B cell (primary cell): ENCODE measurements around the gene GPR108. TPM values are rescaled to one million over a fixed set of nuclear protein-coding genes. Genes with fewer than 3 reads are reported as not detected.
"Not testable (repeated sequence)": the region's sequence is repeated elsewhere in the genome, so short reads cannot be mapped to it uniquely, and the experiment has no call there.

Experiments used
- ATAC-seq: fragments of 200-7000 bp; cut with Tn5 transposase; one replicate; pipeline ENCODE4 v1.10.0; 2021; ENCODE audit warnings: low read depth, mild to moderate bottlenecking, moderate number of reproducible peaks, moderate library complexity
- CTCF ChIA-PET: fragments of 350-600 bp; sonication (Branson Sonifier 250); formaldehyde crosslinking; loops from one replicate; lab custom pipeline; 2021; ENCODE audit warnings: antibody characterized with exemption, inconsistent platforms; lab: Charles Lee
- POLR2A ChIA-PET: fragments of 350-600 bp; sonication (Branson Sonifier 250); formaldehyde crosslinking; loops from one replicate; lab custom pipeline; 2021; ENCODE audit warnings: antibody characterized with exemption; lab: Charles Lee
- DNase-seq: peaks from one replicate; pipeline ENCODE4 v3.0.0; 2013
- H2AFZ ChIP-seq: 2 replicates; pipeline ENCODE4 v1.6.1; 2012; ENCODE audit warnings: mild to moderate bottlenecking, low read depth, low read length; ENCODE audit not compliant: insufficient read depth, poor library complexity, severe bottlenecking
- H3K27ac ChIP-seq, 2 donors: 1 replicate in 1 of 2; 2 replicates in 1 of 2; pipeline ENCODE4 v1.5.1; 2012 to 2013; ENCODE audit warnings: low read length in 2 of 2, mild to moderate bottlenecking in 2 of 2, moderate library complexity in 1 of 2
- H3K27me3 ChIP-seq, 4 experiments: fragments of 200-600 bp in 1 of 4; sonication (generic) in 1 of 4; replicated peaks in 1 of 4; 1 replicate in 2 of 4; 2 replicates in 2 of 4; pipeline versions ENCODE4 v1.6.1 to v1.7.0; 2013 to 2016; ENCODE audit warnings: low read length in 3 of 4, mild to moderate bottlenecking in 2 of 4, mixed read lengths in 1 of 4, moderate library complexity in 1 of 4; ENCODE audit not compliant: insufficient read depth in 4 of 4, control insufficient read depth in 3 of 4; ENCODE audit errors: control extremely low read depth in 1 of 4
- H3K36me3 ChIP-seq, 2 experiments: replicated peaks in 1 of 2; 1 replicate in 1 of 2; 2 replicates in 1 of 2; pipeline versions ENCODE4 v1.6.1 to v1.7.1; 2013; ENCODE audit warnings: low read length in 1 of 2; ENCODE audit not compliant: insufficient read depth in 2 of 2, control insufficient read depth in 1 of 2; ENCODE audit errors: control extremely low read depth in 1 of 2, extremely low read depth in 1 of 2
- H3K4me1 ChIP-seq, 2 donors: fragments of 200-600 bp in 1 of 2; sonication (generic) in 1 of 2; 1 replicate in 1 of 2; 2 replicates in 1 of 2; pipeline versions ENCODE4 v1.5.1 to v1.6.1; 2013 to 2017; ENCODE audit warnings: low read length in 2 of 2; ENCODE audit not compliant: control insufficient read depth in 2 of 2, insufficient read depth in 2 of 2
- H3K4me2 ChIP-seq: replicated peaks from 2 replicates; pipeline ENCODE3; 2012; ENCODE audit warnings: mild to moderate bottlenecking, low read depth, low read length; ENCODE audit not compliant: poor library complexity, severe bottlenecking
- H3K4me3 ChIP-seq, 5 experiments: fragments of 200-600 bp in 1 of 5; sonication (generic) in 1 of 5; 1 replicate in 3 of 5; 2 replicates in 2 of 5; pipeline versions ENCODE4 v1.5.1 to v1.7.0; 2011 to 2016; ENCODE audit warnings: low read length in 4 of 5, mild to moderate bottlenecking in 4 of 5, low read depth in 2 of 5, control low read depth in 1 of 5, moderate library complexity in 1 of 5; ENCODE audit not compliant: insufficient read depth in 1 of 5; ENCODE audit errors: control extremely low read depth in 1 of 5, extremely low read depth in 1 of 5
- H3K79me2 ChIP-seq: fragments of 200-600 bp; sonication (generic); one replicate; pipeline ENCODE4 v1.6.0; 2016; ENCODE audit warnings: low read length; ENCODE audit not compliant: control insufficient read depth, insufficient read depth
- H3K9ac ChIP-seq: fragments of 200-600 bp; sonication (generic); 2 replicates; pipeline ENCODE4 v1.6.1; 2017; ENCODE audit warnings: mild to moderate bottlenecking, low read length, moderate library complexity
- H3K9me3 ChIP-seq, 3 donors: one replicate each; pipeline versions ENCODE4 v1.6.1 to v1.7.1; 2013; ENCODE audit warnings: low read length in 2 of 3; ENCODE audit not compliant: control insufficient read depth in 2 of 3, insufficient read depth in 1 of 3; ENCODE audit errors: control extremely low read depth in 1 of 3
- H4K20me1 ChIP-seq: 2 replicates; pipeline ENCODE4 v1.6.0; 2012; ENCODE audit warnings: mild to moderate bottlenecking, low read length; ENCODE audit not compliant: insufficient read depth, control insufficient read depth, poor library complexity, severe bottlenecking
- H3K27ac Mint-ChIP-seq: one replicate; pipeline ENCODE4 v1.8.0; 2021; ENCODE audit warnings: mixed read lengths
- H3K27me3 Mint-ChIP-seq: one replicate; pipeline ENCODE4 v1.8.0; 2021; ENCODE audit warnings: mixed read lengths
- H3K4me1 Mint-ChIP-seq: one replicate; pipeline ENCODE4 v1.8.0; 2021; ENCODE audit warnings: mixed read lengths
- H3K4me3 Mint-ChIP-seq: one replicate; pipeline ENCODE4 v1.8.0; 2021; ENCODE audit warnings: mixed read lengths
- H3K9me3 Mint-ChIP-seq: one replicate; pipeline ENCODE4 v1.8.0; 2022; ENCODE audit warnings: mixed read lengths; ENCODE audit not compliant: insufficient read depth
- EZH2 ChIP-seq: IDR thresholded peaks from 2 replicates; pipeline ENCODE4 v1.6.1; 2012; ENCODE audit warnings: borderline replicate concordance, low read depth, mild to moderate bottlenecking, moderate library complexity, low read length; ENCODE audit not compliant: insufficient read depth, poor library complexity, severe bottlenecking
- WGBS: methylation state at CpG from one replicate; pipeline ENCODE4 v1.1.5; 2013; ENCODE audit warnings: missing lambda C conversion rate; ENCODE audit not compliant: insufficient coverage; 5-methylcytosine and 5-hydroxymethylcytosine counted together
- intact Hi-C: fragments of 100-400 bp; cut with micrococcal nuclease; formaldehyde crosslinking; loops from one replicate; pipeline ENCODE4 v1.10.0; 2022
- polyA plus RNA-seq: library from polyadenylated mRNA; depleted of rRNA; stranded (reverse); fragments of >200 nt; gene quantifications from 2 replicates; pipeline ENCODE4 v1.2.3, GENCODE V29; 2012
- total RNA-seq, 2 donors: library from RNA; stranded (reverse); fragments of 120-200 nt in 1 of 2; gene quantifications; 1 replicate in 1 of 2; 2 replicates in 1 of 2; pipeline versions ENCODE4 v1.2.3 to v1.2.4, GENCODE V29; 2013 to 2022
- TF ChIP-seq, protein P1 (sequence below): fragments of 200-600 bp; IDR thresholded peaks from one replicate; pipeline ENCODE4 v1.8.0; 2022; ENCODE audit warnings: antibody characterized with exemption, mild to moderate bottlenecking

GPR108 gene
- total and polyA plus RNA-seq, 2 donors (not counting 1 experiment from before 2014, with no cell fraction given), result 79.0 to 82.5 TPM

DNA sequence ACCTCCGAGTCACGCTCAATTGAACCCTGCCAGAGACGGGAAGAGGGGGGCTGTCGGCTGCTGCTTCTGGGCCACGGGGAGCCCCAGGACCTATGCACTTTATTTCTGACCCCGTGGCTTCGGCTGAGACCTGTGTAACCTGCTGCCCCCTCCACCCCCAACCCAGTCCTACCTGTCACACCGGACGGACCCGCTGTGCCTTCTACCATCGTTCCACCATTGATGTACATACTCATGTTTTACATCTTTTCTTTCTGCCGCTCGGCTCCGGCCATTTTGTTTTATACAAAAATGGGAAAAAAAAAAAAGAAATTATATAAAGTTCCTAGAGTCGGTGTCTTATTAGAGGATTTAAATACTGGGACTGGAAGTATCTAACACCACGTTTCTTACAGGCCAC is 13.8 kb upstream of the GPR108 start:
- no peaks in the 10 kb centered on the region for H3K9me3 ChIP-seq
- ChIA-PET POLR2A (no interaction called here), CTCF (interaction anchor here (0.6 to 3.8 kb wide), 2 partner anchors 15 to 27 kb away, joined by 3 to 22 read pairs; partner anchors contain the start of gene GPR108)
- no peaks in the 10 kb centered on the region for H3K27me3 ChIP-seq
- Mint-ChIP-seq H3K4me3 (no peak overlapping the region), H3K27me3 (no peaks in the 10 kb centered on the region), H3K9me3 (no peaks in the 10 kb centered on the region), H3K27ac (no peak overlapping the region), H3K4me1 (peaks cover 14% of the 10 kb centered on the region)
- no peak overlapping the region for H3K4me2 ChIP-seq
- H3K4me3 ChIP-seq, result no peak overlapping the region
- ATAC-seq (no peak), DNase-seq (no peak)
- H3K36me3 ChIP-seq, result peaks cover 0 to 39% of the 10 kb centered on the region in 2 experiments
- H3K27ac ChIP-seq, result no peak overlapping the region
- TF ChIP-seq EZH2, result no peak
- TF ChIP-seq, protein P1, sequence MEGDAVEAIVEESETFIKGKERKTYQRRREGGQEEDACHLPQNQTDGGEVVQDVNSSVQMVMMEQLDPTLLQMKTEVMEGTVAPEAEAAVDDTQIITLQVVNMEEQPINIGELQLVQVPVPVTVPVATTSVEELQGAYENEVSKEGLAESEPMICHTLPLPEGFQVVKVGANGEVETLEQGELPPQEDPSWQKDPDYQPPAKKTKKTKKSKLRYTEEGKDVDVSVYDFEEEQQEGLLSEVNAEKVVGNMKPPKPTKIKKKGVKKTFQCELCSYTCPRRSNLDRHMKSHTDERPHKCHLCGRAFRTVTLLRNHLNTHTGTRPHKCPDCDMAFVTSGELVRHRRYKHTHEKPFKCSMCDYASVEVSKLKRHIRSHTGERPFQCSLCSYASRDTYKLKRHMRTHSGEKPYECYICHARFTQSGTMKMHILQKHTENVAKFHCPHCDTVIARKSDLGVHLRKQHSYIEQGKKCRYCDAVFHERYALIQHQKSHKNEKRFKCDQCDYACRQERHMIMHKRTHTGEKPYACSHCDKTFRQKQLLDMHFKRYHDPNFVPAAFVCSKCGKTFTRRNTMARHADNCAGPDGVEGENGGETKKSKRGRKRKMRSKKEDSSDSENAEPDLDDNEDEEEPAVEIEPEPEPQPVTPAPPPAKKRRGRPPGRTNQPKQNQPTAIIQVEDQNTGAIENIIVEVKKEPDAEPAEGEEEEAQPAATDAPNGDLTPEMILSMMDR, result no peak
- H2AFZ ChIP-seq, result no peak overlapping the region
- peaks cover 15% of the 10 kb centered on the region for H3K79me2 ChIP-seq
- H4K20me1 ChIP-seq, result peaks cover 25% of the 10 kb centered on the region
- 96% methylated on average over 12 of the region's 16 CpGs for WGBS
- peaks cover 10 to 18% of the 10 kb centered on the region in 2 donors for H3K4me1 ChIP-seq
- intact Hi-C loops, result loop anchor here (5.0 kb wide), 1 partner anchor 119 kb away; no protein-coding TSS in a partner anchor
- no peak overlapping the region for H3K9ac ChIP-seq

DNA sequence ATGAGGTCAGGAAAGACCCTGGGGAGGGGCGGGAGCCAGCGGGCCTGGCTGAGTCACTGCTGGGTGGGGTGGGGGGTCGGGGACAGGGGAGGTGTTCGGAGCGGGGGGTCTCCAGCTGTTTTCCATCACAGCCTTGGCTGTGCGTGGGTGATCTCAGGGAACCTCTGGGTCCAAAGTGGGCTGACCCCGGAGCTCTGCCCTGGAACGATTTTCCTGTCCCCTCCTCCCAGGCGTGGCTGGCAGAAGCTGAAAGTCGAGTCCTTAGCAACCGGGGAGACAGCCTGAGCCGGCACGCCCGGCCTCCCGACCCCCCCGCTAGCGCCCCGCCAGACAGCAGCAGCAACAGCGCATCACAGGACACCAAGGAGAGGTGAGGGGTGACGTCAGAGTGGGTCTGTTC is 12.7 kb upstream of the GPR108 start:
- no peak for ATAC-seq
- H3K9me3 Mint-ChIP-seq, result no peaks in the 10 kb centered on the region
- no peak overlapping the region for H3K27ac ChIP-seq
- H3K79me2 ChIP-seq, result peaks cover 14% of the 10 kb centered on the region
- H3K4me1 Mint-ChIP-seq, result peaks cover 14% of the 10 kb centered on the region
- no peaks in the 10 kb centered on the region for H3K9me3 ChIP-seq
- H2AFZ ChIP-seq, result no peak overlapping the region
- H3K4me3 Mint-ChIP-seq, result no peak overlapping the region
- no peaks in the 10 kb centered on the region for H3K27me3 Mint-ChIP-seq
- CTCF ChIA-PET, result interaction anchor here (0.6 to 1.3 kb wide), 3 partner anchors 9 to 113 kb away, joined by 3 to 4 read pairs (median 4); no protein-coding TSS in a partner anchor
- no peak for DNase-seq
- no peaks in the 10 kb centered on the region for H3K27me3 ChIP-seq
- no peak overlapping the region for H3K27ac Mint-ChIP-seq
- no peak for TF ChIP-seq EZH2
- TF ChIP-seq, protein P1, result no peak
- peaks cover 23% of the 10 kb centered on the region for H4K20me1 ChIP-seq
- intact Hi-C loops, result loop anchor here (5.0 kb wide), 1 partner anchor 118 kb away; no protein-coding TSS in a partner anchor
- H3K4me2 ChIP-seq, result no peak overlapping the region
- H3K36me3 ChIP-seq, result peaks cover 0 to 42% of the 10 kb centered on the region in 2 experiments
- H3K9ac ChIP-seq, result no peak overlapping the region
- H3K4me1 ChIP-seq, result peaks cover 10 to 18% of the 10 kb centered on the region in 2 donors
- POLR2A ChIA-PET, result no interaction called here
- H3K4me3 ChIP-seq, result no peak overlapping the region
- WGBS, result 94% methylated on average over 7 of the region's 20 CpGs

DNA sequence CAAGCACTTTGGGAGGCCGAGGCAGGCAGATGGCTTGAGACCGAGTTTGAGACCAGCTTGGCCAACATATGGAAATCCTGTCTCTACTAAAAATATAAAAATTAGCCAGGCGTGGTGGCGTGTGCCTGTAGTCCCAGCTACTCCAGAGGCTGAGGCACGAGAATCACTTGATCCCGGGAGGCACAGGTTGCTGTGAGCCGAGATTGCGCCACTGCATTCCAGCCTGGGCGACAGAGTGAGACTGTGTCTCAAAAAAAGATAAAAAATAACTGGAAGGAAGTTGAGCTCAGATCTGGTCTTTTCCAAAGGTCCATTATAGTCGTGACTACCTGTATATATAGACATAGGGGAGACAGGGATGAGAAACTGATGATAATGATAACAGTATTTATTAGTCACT is 11.2 kb upstream of the GPR108 start:
- H3K27ac Mint-ChIP-seq, H3K4me1 ChIP-seq, H3K4me3 ChIP-seq, H3K27ac ChIP-seq, H3K4me1 Mint-ChIP-seq, H3K4me3 Mint-ChIP-seq, intact Hi-C loops, H3K79me2 ChIP-seq, H3K27me3 ChIP-seq, ATAC-seq, H3K27me3 Mint-ChIP-seq, POLR2A ChIA-PET, H3K9me3 Mint-ChIP-seq, DNase-seq, H3K9ac ChIP-seq, H3K9me3 ChIP-seq, H3K4me2 ChIP-seq, H2AFZ ChIP-seq: not testable (repeated sequence)
- Histone ChIP-seq H4K20me1 (peaks cover 11% of the 10 kb centered on the region), H3K36me3 (peaks cover 0 to 38% of the 10 kb centered on the region in 2 experiments)
- CTCF ChIA-PET, result interaction anchor here (0.6 to 1.7 kb wide), 2 partner anchors 8 to 115 kb away, joined by 3 to 6 read pairs; no protein-coding TSS in a partner anchor
- WGBS, result 97% methylated on average over 7 of the region's 10 CpGs
